CD4-positive, alpha-beta T cell treated with Interleukin-10 for 1 hour (primary cell): Measurements from ENCODE around the gene TBX19.
"Not testable (repeated sequence)": the region's sequence is repeated elsewhere in the genome, so short reads cannot be mapped to it uniquely, and the experiment has no call there.

Source experiments
- DNase-seq: peaks from one replicate; pipeline ENCODE4 v3.0.0-alpha.2; 2020

The TBX19 gene

DNA sequence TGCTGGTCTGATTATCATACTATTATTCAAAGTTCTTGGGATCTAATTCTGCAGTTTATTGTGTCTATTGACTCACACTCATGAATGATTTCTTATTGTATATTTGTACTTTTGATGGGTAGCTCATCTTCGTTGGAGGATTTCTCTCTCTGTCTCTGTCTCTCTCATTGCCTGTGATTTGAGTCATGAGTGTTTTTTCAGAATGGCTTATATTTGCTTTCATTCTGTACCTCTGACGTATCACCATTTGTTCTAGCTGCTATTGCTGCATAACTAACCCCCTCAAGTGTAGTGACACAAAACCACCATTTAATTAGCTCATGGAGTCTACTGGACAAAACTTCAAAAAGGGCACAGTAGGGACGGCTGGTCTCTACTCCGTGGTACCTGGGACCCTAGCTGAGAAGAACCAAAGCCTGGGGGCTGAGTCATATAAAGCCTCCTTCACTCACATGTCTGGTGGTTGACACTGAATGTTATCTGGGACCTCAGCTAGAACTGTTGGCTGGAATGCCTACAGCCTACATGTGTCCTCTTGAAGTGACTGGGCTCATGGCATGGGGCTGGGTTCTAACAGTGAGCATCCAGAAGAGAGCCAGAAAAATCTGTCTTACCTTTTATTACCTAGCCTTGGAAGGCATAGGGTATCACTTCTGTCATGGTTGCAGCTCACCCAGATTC lies 44.2 kb downstream of the TBX19 start:
- DNase-seq, result no peak

DNA sequence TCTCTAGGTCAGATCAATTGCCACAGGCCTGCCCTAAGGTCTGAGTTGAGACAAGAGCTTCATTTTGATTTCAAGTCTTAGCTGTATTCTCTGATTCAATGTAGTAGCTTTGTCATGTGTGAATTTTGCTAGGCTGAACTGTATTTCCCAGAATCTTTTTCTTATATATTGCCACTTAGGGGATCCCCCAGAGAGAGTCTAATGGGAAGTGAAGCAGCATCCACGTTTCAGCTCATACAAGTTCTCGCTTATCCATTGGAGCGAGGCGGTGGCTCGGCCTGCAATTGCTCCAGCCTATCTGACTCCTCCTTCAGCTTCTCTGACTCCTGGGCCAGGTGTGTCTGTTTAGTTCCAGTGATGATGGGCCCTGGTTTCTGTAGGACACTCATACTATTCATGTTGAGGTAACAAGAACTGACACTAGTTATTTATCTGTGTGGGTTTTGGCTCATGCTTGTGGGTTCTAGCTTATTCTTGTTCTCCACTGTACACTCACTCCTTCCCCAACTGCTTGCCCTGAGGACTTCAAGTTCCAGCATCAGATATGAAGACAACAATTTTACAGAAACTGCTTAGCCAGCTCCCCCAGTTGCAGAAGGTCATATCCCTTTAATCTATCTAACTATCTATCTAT lies 48.2 kb downstream of the TBX19 start:
- DNase-seq, result no peak

DNA sequence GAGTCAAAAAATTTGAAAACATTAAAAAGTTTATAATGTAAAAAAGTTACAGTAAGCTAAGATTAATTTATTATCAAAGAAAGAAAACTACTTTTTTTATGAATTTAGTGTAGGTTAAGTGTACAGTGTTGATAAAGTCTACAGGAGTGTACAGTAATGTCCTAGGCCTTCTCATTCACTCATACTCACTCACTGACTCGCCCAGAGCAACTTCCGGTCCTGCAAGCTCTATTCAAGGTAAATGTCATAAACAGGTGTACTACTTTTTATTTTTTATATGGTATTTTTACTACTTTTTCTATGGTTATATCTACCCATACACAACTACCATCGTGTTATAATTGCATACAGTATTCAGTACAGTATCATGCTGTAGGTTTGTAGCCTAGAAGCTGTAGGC lies 49.6 kb downstream of the TBX19 start:
- DNase-seq, result no peak

DNA sequence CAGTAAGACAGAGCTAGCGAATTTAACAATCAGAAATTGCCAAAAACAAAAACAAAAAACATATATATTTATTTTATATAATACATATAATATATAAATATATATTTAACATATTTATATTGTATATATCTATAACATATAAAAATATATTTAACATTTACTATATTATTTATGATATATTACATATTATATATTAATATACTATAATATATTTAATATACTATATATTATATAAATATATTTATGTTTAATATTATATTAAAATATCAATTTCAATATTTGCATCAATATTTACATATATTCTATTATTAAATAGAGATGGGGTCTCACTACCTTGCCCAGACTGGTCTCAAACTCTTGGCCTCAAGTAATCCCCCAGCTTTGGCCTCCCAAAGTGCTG lies 50.9 kb downstream of the TBX19 start:
- no peak for DNase-seq

DNA sequence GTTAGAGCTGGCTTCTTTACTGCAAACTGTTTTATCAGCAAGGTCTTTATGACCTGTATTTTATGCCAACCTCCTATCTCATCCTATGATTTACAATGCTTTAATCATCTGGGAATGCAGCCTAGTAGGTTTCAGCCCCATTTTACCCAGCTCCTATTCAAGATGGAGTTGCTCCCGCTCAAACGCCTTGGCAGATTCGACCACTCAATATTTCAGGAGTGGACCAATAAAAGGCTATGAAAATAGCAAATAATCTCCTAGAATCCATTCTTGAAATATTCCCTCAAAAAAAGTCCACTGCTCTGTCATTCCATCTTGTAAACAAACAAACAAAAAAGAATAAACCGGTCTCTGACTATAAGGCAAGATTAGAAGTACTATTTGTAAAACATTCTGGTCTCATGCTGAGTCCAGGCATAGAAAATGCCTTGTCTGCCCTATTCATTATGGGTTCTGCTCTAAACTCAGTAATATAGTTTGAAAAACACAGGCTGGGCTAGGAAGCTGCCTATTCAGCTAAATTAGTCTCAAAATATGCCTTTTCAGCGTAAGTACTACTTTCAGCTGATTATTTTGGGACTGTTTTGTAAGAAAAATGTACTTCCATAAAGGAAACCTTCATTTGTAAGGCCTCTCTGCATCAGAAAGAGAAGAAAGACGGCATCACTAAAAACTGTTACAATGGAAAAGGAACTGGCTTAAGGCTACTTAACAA lies 53.0 kb downstream of the TBX19 start:
- no peak for DNase-seq

DNA sequence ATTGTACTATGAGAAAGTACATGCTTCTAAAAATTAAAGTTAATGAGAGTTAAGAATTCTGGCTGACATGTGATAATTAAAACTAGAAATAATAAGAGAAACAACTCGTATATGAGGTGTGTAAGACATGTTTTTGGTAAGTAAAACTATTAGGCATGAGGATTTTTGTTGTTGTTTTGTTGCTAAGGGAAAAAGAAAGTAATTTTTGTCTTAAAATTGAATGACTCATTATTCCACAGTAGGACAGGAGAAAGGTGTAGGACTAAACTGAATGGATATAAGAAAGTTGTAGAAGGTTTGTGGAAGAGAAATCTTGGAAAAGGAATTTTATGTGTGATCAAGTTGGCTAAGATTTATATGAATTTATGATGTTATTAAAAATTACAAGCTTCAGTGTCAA lies 54.8 kb downstream of the TBX19 start:
- no peak for DNase-seq

DNA sequence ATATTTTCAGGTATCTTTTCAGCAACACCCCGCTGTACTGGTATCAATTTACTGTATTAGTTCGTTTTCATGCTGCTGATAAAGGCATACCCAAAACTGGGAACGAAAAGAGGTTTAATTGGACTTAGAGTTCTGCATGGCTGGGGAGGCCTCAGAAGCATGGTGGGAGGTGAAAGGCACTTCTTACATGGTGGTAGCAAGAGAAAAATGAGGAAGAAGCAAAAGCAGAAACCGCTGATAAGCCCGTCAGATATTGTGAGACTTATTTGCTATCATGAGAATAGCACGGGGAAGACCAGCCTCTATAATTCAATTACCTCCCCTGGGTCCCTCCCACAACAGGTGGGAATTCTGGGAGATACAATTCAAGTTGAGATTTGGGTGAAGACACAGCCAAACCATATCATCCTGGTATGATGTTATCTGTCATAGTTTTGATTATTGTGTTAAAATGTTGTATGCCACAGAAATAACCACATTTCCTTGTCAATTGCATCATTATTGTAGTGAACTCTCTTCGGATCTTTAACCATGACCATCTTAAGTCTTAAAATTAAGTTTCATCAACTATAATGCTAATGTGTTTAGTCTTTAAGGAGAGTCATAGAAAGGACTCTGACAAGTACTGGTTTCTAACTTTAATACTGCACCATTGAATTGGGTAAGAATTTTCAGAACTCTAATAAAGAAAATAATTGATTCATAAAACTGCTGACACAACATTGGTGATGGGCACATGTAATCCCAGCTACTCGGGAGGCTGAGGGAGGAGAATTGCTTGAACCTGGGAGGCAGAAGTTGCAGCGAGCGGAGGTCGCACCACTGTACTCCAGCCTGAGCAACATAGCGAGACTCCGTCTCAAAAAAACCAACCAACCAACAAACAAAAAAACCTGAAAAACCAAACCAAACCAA lies 58.2 kb downstream of the TBX19 start:
- DNase-seq, result no peak

DNA sequence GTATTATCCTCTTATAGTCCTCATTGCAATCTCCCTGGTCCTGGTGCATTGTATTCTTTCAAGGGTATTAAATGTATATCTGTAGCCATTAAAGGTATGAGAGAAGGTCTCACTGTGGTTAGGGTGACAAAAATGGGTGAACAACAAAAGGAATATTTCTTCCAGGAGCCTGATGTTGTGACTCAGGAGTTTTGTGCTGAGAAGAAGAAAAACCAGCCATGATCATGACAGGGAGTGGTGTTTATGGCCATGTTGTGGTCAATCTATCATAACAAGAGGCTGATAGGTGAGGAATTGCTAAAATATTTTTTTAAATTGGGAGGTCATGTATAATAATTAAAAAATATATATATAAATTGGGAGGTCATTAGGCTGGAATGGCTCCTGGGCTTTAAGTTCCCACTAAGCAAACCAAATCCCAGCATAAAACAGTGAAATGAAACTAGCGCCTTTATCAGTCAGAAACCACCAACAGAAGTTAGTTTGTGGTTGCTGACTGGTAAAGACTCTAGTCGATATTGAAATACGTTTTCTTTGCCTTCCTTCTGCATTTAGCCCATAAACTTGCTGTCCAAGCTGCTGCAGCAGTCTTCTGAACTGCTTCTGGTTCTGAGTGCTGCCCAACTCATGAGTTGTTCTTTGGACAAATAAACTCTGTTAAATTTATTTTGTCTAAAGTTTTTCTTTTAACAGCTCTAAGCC lies 60.3 kb downstream of the TBX19 start:
- DNase-seq, result peak; percentile 19

DNA sequence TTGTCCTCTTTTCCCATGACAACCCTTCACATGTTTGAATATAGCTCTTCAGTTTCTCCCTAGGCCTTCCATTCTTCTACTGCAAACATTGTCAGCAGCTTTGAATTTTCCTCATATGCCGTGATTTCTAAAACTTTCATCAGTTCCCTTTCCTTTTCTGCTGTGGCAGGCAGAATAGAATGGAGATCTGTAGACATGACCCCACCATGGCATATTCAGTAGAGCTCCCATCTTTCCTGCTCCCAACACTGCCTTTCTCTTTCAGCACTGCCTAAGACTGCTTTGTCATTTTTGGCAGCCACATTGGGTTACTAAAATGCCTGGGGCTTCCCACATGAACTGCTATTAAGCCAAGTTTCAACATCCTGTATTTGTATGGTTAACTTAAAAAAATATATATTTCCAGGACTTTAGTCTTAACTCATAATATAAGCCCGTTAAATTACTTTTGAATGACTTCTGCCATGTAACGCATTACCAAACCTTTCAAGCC lies 60.9 kb downstream of the TBX19 start:
- no peak for DNase-seq

DNA sequence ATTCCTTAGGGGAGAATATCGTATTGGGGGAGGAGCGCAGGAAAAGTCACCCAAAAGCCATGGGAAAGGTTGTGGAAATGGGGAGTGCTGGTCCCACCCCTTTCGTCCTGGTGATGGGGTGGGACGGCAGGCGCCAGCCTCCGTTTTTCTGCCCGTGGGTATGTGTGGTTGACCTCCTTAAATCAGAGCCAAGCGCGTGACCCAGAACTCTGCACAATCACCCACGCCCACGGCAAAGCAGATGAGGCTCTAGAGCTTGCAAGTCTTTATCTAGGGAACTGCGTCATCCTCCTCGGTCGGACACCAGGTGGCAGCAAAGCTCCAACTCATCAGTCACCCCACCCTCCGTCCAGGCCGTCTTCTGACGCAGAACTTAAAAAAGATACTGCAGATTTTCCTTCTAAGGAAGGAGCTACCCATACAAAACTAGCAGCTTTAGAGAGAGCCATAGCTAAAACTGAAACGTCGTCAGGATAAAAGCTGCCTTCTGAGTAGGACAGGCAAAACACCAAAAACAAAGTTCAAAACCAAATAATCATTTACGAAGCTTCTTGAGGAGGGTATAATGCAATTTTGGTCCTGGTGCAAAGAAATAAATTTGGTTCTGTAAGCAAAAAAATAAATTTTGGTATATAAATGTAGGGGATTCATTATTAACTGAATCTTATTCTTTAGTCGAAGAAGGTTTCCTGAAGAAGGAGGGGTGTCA lies 62.0 kb downstream of the TBX19 start:
- DNase-seq, result peak; percentile 90

DNA sequence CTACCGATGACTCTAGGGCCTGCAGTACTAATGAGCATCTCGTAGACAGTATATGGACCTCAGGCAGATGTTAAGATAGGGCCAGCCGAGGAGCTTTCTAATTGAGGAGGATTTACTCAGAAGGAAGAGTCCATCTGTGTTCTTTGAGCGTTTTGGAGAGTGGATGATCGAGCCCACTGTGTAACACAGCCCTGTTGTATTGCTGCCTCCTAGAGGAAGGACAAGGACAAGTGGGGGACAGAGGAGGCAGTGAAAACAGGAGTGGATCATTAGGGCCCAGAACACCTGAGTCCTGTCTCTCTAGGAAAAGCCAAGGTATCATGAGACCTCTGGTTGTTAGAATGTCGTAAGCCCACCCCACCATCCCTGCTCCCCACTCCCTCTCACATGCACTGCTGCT lies 62.9 kb downstream of the TBX19 start:
- DNase-seq, result no peak

DNA sequence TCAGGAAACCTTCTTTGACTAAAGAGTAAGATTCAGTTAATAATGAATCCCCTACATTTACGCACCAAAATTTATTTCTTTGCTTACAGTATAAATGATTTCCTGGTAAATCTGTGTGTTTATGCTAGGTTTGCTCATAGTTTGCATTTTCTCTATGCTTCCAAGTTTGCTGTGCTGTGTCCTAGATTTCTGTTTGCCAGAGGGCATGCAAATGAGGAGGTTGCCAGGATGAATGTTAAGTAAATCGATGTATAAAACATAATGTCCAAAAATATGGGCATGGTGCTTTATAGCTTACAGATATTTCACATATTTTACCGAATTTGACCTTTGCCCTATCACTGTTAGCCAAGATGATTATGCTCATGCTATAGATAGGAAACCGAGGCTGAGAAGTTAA lies 63.8 kb downstream of the TBX19 start:
- no peak for DNase-seq

DNA sequence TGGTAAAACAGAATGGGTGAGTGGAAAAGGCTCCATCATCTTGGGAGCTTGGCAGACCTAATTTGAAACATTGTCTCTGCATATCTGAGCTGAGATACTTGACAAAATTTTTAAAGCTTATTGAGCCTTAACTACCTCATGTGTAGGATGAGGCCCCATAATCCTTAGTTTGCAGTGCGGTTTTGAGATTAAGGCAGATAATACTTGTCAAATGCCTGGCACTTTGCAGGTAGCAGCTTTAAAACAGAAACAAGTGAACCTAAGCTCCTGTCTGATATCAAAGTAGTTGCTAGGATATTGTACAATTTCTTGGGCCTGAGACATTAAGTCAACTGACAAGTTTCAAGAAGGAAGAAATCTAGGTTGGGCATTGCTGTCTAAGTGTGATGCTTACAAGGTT lies 65.3 kb downstream of the TBX19 start:
- DNase-seq, result no peak

DNA sequence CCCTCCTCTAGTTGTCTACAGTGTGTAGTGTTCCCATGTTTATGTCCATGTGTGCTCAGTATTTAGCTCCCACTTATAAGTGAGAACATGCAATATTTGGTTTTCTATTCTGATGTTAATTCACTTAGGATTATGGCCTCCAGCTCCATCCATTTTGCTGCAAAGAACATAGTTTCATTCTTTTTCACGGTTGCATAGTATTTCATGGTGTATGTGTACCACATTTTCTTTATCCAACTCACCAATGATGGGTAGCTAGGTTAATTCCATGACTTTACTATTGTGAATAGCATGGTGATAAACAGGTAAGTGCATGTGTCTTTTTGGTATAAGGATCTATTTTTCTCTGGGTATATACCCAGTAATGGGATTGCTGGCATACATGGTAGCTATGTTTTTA lies 67.0 kb downstream of the TBX19 start:
- DNase-seq, result no peak

DNA sequence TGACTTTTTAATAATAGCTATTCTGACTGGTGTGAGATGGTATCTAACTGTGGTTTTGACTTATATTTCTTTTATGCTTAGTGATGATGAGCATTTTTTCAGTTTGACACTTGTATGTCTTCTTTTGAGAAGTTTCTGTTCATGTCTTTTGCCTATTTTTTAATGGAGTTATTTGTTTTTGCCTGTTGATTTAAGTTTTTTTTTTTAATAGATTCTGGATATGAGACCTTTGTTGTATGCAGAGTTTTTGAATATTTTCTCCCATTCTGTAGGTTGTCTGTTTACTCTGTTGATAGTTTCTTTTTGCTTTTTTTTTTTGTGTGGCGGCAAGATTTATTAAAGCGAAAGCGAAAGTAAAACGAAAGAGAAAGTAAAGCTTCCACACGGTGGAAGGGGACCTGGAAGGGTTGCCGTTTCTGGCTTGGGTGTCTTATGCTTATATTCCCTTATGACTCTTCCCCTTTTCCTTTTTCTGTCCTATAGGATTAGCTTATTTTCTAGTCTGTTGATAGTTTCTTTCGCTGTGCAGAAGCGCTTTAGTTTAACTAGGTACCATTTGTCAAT lies 67.6 kb downstream of the TBX19 start:
- peak; percentile 60 for DNase-seq

DNA sequence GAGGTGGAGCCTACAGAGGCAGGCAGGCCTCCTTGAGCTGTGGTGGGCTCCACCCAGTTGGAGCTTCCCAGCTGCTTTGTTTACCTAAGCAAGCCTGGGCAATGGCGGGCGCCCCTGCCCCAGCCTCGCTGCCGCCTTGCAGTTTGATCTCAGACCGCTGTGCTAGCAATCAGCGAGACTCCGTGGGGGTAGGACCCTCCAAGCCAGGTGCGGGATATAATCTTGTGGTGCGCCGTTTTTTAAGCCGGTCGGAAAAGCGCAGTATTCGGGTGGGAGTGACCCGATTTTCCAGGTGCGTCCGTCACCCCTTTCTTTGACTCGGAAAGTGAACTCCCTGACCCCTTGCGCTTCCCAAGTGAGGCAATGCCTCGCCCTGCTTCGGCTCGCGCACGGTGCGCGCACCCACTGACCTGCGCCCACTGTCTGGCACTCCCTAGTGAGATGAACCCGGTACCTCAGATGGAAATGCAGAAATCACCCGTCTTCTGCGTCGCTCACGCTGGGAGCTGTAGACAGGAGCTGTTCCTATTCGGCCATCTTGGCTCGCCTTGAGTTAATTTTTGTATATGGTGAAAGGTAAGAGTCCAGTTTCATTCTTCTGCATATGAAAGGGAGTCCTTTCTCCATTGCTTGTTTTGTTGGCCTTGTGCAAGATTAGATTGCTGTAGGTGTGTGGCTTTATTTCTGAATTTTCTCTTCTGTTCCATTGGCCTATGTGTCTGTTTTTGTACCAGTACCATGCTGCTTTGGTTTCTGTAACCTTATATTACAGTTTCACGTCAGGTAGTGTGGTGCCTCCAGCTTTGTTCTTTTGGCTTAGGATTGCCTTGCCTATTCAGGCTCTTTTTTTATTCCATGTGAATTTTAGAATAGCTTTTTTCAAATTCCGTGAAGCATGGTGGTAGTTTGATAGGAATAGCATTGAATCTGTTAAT lies 73.9 kb downstream of the TBX19 start:
- DNase-seq, result not testable (repeated sequence)

DNA sequence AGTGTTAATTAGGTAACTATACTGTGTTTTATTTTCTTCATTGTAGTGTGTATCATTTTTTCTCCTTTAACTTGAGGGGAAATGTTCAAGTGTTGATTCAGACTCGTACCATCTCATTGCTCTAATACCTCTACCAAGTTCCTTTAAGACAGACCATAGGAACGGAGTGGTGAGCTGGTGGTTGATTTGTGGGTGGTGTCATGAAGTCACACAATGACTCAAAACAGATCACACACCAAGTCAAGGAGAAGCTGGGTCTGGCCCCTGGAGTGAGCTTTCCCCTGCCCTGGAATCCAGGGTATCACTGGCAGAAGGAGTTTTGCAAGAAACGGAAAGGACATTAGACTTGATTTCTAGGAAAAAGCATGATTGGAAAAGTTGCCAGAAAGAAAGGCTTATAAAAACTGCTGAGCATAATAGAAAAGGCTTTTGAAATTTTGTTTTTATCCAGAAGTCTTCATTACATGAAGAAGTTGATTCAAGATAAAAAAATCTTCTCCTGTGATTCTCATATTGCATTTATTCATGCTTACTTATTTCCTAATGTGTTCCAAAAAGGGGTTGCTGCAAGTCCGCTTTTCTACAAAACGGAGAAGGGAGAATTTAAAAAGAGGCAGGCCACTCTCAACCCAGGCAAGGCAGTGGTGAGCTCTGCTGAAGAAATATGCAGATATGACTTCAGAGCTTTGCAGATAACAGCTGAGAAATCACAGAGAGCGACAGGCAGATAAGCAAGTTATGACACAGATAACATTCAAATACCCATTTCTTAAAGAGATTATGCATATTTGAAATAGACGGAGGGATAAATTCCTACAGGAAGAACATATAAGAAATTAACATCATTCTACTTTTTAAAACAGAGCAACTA lies 79.7 kb downstream of the TBX19 start:
- DNase-seq, result no peak

DNA sequence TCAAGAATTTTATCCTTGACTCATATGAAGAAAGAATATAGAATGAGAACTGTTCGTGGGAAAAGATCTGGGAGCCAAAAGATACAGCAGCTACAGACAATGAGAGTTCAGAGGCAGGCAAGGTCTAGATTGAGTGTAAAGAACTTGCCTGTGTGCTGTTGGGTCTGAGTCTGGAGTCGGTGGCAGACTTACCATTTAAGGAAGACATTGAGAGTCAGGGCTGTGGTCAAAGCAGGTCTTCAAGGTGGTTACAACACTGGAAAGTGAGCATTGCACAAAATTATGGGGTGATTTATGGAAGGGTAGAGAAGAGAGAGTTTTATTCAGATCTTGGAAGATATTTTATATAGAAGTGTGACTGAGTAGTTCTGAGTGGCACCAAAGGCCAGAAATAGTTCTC lies 80.6 kb downstream of the TBX19 start:
- no peak for DNase-seq

DNA sequence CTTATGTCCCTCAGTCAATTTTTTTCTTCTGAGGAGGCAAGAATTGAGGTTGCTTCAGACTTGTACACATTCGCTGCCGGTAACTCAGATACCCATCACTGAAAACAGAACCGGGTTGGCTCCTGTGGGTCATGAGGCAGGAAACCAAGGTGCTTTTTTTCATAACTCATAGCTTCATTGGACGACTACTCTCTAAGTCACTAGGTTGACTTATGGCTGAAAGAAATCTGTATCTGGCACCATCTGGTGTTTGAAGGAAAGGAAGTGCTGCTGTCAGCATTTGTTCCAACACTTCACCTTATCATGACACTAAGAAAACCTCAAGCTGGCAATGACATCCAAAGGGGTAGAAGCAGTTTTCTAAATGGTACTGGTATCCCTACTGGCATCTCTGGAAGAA lies 82.3 kb downstream of the TBX19 start:
- DNase-seq, result peak; percentile 83
